SK-N-SH (cell line): ENCODE results near the gene SHB. TPM values are rescaled to one million over a fixed set of nuclear protein-coding genes. Genes with fewer than 3 reads are reported as not detected.

Source experiments
- CTCF ChIA-PET: fragments of 300-600, 350-600 bp; formaldehyde crosslinking; extraction: SDS; loops from one replicate; lab custom pipeline; 2021; lab: Yijun Ruan, JAX
- POLR2A ChIA-PET: fragments of 350-600 bp; sonication (Branson Sonifier 250); formaldehyde crosslinking; extraction: SDS; loops from one replicate; lab custom pipeline; 2020; ENCODE audit warnings: antibody characterized with exemption, inconsistent platforms; lab: Yijun Ruan, JAX
- DNase-seq: peaks from one replicate; pipeline ENCODE4 v3.0.0; 2012
- H2AFZ ChIP-seq: fragments of 200-600 bp; sonication (generic); 2 replicates; pipeline ENCODE4 v1.8.1; 2016; ENCODE audit warnings: antibody characterized with exemption, mild to moderate bottlenecking, low read depth
- H3F3A ChIP-seq: fragments of 200-600 bp; sonication (generic); replicated peaks from 2 replicates; pipeline ENCODE3; 2016; ENCODE audit warnings: antibody characterized with exemption, mild to moderate bottlenecking; ENCODE audit not compliant: insufficient read depth
- H3K27ac ChIP-seq, 2 experiments: fragments of 200-500 bp in 1 of 2; fragments of 200-600 bp in 1 of 2; sonication (Bioruptor generic) in 1 of 2; sonication (generic), shearing (Covaris generic) in 1 of 2; 2 replicates each; pipeline versions ENCODE4 v1.5.1 to v1.6.1; 2014 to 2016; ENCODE audit warnings: low read depth in 2 of 2, inconsistent platforms in 1 of 2, low read length in 1 of 2, mild to moderate bottlenecking in 1 of 2, mixed read lengths in 1 of 2
- H3K27me3 ChIP-seq: fragments of 200-600 bp; sonication (generic), shearing (Covaris generic); 2 replicates; pipeline ENCODE4 v1.6.1; 2016; ENCODE audit warnings: mixed run types; ENCODE audit not compliant: insufficient read depth
- H3K36me3 ChIP-seq, 2 experiments: fragments of 200-500 bp in 1 of 2; fragments of 200-600 bp in 1 of 2; sonication (Bioruptor generic) in 1 of 2; sonication (generic) in 1 of 2; replicated peaks in 1 of 2; 2 replicates each; pipeline versions ENCODE3 to v1.5.1; 2014 to 2016; ENCODE audit warnings: low read length in 1 of 2, mild to moderate bottlenecking in 1 of 2; ENCODE audit not compliant: insufficient read depth in 2 of 2, control insufficient read depth in 1 of 2
- H3K4me1 ChIP-seq, 2 experiments: fragments of 200-500 bp in 1 of 2; fragments of 200-600 bp in 1 of 2; sonication (Bioruptor generic) in 1 of 2; sonication (generic), shearing (Covaris generic) in 1 of 2; 2 replicates each; pipeline versions ENCODE4 v1.5.1 to v1.6.1; 2014 to 2016; ENCODE audit warnings: low read depth in 1 of 2, low read length in 1 of 2, mixed run types in 1 of 2; ENCODE audit not compliant: insufficient read depth in 2 of 2, control insufficient read depth in 1 of 2
- H3K4me2 ChIP-seq: fragments of 200-600 bp; sonication (generic), shearing (Covaris generic); 2 replicates; pipeline ENCODE4 v1.6.1; 2017; ENCODE audit warnings: mixed run types
- H3K4me3 ChIP-seq, 2 experiments: fragments of 200-500 bp in 1 of 2; fragments of 200-600 bp in 1 of 2; sonication (Bioruptor generic) in 1 of 2; sonication (generic), shearing (Covaris generic) in 1 of 2; 2 replicates each; pipeline versions ENCODE4 v1.5.1 to v1.8.1; 2014 to 2016; ENCODE audit warnings: low read depth in 2 of 2, inconsistent platforms in 1 of 2, low read length in 1 of 2, mild to moderate bottlenecking in 1 of 2, mixed read lengths in 1 of 2, moderate library complexity in 1 of 2
- H3K79me2 ChIP-seq: fragments of 200-600 bp; sonication (generic); 2 replicates; pipeline ENCODE4 v1.8.1; 2017; ENCODE audit warnings: mild to moderate bottlenecking; ENCODE audit not compliant: insufficient read depth
- H3K9ac ChIP-seq: fragments of 200-600 bp; sonication (generic); 2 replicates; pipeline ENCODE4 v1.6.1; 2017; ENCODE audit warnings: mixed run types
- H3K9me2 ChIP-seq: fragments of 200-600 bp; sonication (generic); 2 replicates; pipeline ENCODE4 v1.6.1; 2017; ENCODE audit warnings: mixed run types
- H3K9me3 ChIP-seq: fragments of 200-600 bp; sonication (generic); 2 replicates; pipeline ENCODE4 v1.6.1; 2017; ENCODE audit warnings: mixed run types, mild to moderate bottlenecking, moderate library complexity
- H4K20me1 ChIP-seq: fragments of 200-600 bp; sonication (generic); 2 replicates; pipeline ENCODE4 v1.6.1; 2017; ENCODE audit warnings: mild to moderate bottlenecking, mixed run types; ENCODE audit not compliant: insufficient read depth
- CHD2 ChIP-seq: fragments of 150-350 bp; IDR thresholded peaks from 2 replicates; pipeline ENCODE4 v1.6.1; 2018; ENCODE audit warnings: low read length; ENCODE audit not compliant: partially characterized antibody
- ELF1 ChIP-seq: IDR thresholded peaks from 2 replicates; pipeline ENCODE4 v1.4.0; 2012
- FOXM1 ChIP-seq: IDR thresholded peaks from 2 replicates; pipeline ENCODE4 v1.4.0; 2012; ENCODE audit warnings: low read depth, mild to moderate bottlenecking
- GATA2 ChIP-seq: sonication (generic); formaldehyde crosslinking; IDR thresholded peaks from 2 replicates; pipeline ENCODE4 v1.5.0; 2020; ENCODE audit warnings: mild to moderate bottlenecking, missing genetic modification reagents
- JUND ChIP-seq: IDR thresholded peaks from 2 replicates; pipeline ENCODE4 v1.4.0; 2012
- NRF1 ChIP-seq: IDR thresholded peaks from 2 replicates; pipeline ENCODE4 v1.6.1; 2012; ENCODE audit warnings: low read depth, mild to moderate bottlenecking, low read length
- PBX3 ChIP-seq: IDR thresholded peaks from 2 replicates; pipeline ENCODE4; 2012
- POLR2AphosphoS5 ChIP-seq: IDR thresholded peaks from 2 replicates; pipeline ENCODE4 v1.6.1; 2012; ENCODE audit warnings: low read depth, low read length
- RCOR1 ChIP-seq: fragments of 150-350 bp; IDR thresholded peaks from 2 replicates; pipeline ENCODE4 v1.6.1; 2017; ENCODE audit warnings: antibody characterized with exemption, low read length
- RFX5 ChIP-seq: IDR thresholded peaks from 2 replicates; pipeline ENCODE4 v1.6.1; 2012; ENCODE audit warnings: mild to moderate bottlenecking, improper control_type of control experiment, low read length
- RXRA ChIP-seq: IDR thresholded peaks from 2 replicates; pipeline ENCODE4 v1.4.0; 2012; ENCODE audit warnings: low read depth, mild to moderate bottlenecking, borderline replicate concordance
- SMC3 ChIP-seq: IDR thresholded peaks from 2 replicates; pipeline ENCODE4 v1.6.1; 2012; ENCODE audit warnings: low read depth, low read length, improper control_type of control experiment
- TAF1 ChIP-seq: IDR thresholded peaks from 2 replicates; pipeline ENCODE4 v1.6.1; 2012; ENCODE audit warnings: low read depth, mild to moderate bottlenecking, low read length, moderate library complexity, borderline replicate concordance
- TCF12 ChIP-seq: IDR thresholded peaks from 2 replicates; pipeline ENCODE4 v1.4.0; 2012
- USF2 ChIP-seq: fragments of 150-350 bp; IDR thresholded peaks from 2 replicates; pipeline ENCODE4 v1.6.1; 2017; ENCODE audit warnings: antibody characterized with exemption, low read length, low read depth, borderline replicate concordance
- ZBTB33 ChIP-seq: IDR thresholded peaks from 2 replicates; pipeline ENCODE4 v1.4.0; 2012; ENCODE audit warnings: low read depth, borderline replicate concordance
- WGBS: methylation state at CpG from one replicate; pipeline ENCODE4 v1.1.6; 2017; ENCODE audit warnings: low lambda C conversion rate; 5-methylcytosine and 5-hydroxymethylcytosine counted together
- polyA plus RNA-seq, 3 experiments: library from polyadenylated mRNA; depleted of rRNA; stranded (reverse); fragments of >200 nt; gene quantifications; 2 replicates each; pipeline ENCODE4 v1.2.3, GENCODE V29; 2012

Gene SHB
- polyA plus RNA-seq, 1 of the 3 experiments (the other 2 are of a cell fraction): 26.0 TPM

- peaks cover 12 to 36% of the 10 kb centered on the region in 2 experiments; a peak in 3 of 4 replicates for H3K4me1 ChIP-seq
- H3K9me3 ChIP-seq: no peaks in the 10 kb centered on the region
- H3K27me3 ChIP-seq: no peaks in the 10 kb centered on the region
- peaks cover 29% of the 10 kb centered on the region for H3F3A ChIP-seq
- H3K36me3 ChIP-seq: peaks cover 7 to 14% of the 10 kb centered on the region in 2 experiments
- H3K4me2 ChIP-seq: no peak overlapping the region
- ChIA-PET POLR2A (no interaction called here), CTCF (interaction anchor here (0.9 to 2.6 kb wide), 4 partner anchors 10 to 131 kb away, joined by 3 to 11 read pairs (median 4); no protein-coding TSS in a partner anchor)
- peak overlapping the region in 1 of 2 experiments; percentile 96; a peak in 2 of 4 replicates for H3K27ac ChIP-seq
- no peaks in the 10 kb centered on the region for H4K20me1 ChIP-seq
- TF ChIP-seq GATA2 (CRISPR knock-in tag): no peak
- no peak for TF ChIP-seq ZBTB33
- TF ChIP-seq USF2: no peak
- peaks cover 62% of the 10 kb centered on the region for H3K79me2 ChIP-seq
- no peak overlapping the region for H2AFZ ChIP-seq
- WGBS: 100% methylated on average over 5 of the region's 5 CpGs
- no peak overlapping the region for H3K9ac ChIP-seq
- DNase-seq: no peak
- H3K4me3 ChIP-seq: no peak overlapping the region
- no peaks in the 10 kb centered on the region for H3K9me2 ChIP-seq
Measured at GRCh38 chr9:37956423-37956820, 112.6 kb downstream of the SHB start.

GRCh38 chr9:37955781-37956422 lies 113.1 kb downstream of the SHB start:
- ChIA-PET CTCF (interaction anchor here (0.9 to 2.6 kb wide), 4 partner anchors 10 to 132 kb away, joined by 3 to 11 read pairs (median 4); no protein-coding TSS in a partner anchor), POLR2A (no interaction called here)
- TF ChIP-seq TCF12 (no peak), RCOR1 (no peak), RXRA (no peak)
- Histone ChIP-seq H3K27me3 (no peaks in the 10 kb centered on the region), H3K27ac (peak overlapping the region in 1 of 2 experiments; percentile 96; a peak in 2 of 4 replicates), H3K9me2 (no peaks in the 10 kb centered on the region), H3K4me2 (0 out of 2 replicates have a peak overlapping the region, but pooled peaks have one; percentile 66), H3F3A (peaks cover 31% of the 10 kb centered on the region), H3K4me1 (peaks cover 12 to 35% of the 10 kb centered on the region in 2 experiments; a peak in 3 of 4 replicates), H3K9ac (no peak overlapping the region), H3K36me3 (peaks cover 7 to 14% of the 10 kb centered on the region in 2 experiments), H3K79me2 (peaks cover 62% of the 10 kb centered on the region), H2AFZ (no peak overlapping the region), H3K9me3 (no peaks in the 10 kb centered on the region), H3K4me3 (no peak overlapping the region), H4K20me1 (no peaks in the 10 kb centered on the region)
- 97% methylated on average over 13 of the region's 16 CpGs for WGBS
- no peak for DNase-seq

GRCh38 chr9:37954581-37954981 lies 114.4 kb downstream of the SHB start:
- no peak overlapping the region for H2AFZ ChIP-seq
- TF ChIP-seq FOXM1 (no peak), USF2 (no peak), SMC3 (no peak), PBX3 (no peak), POLR2AphosphoS5 (no peak), JUND (no peak), NRF1 (no peak), TAF1 (no peak), RFX5 (no peak), ELF1 (no peak), CHD2 (no peak)

More at GRCh38 chr9:37954581-37954981, 114.4 kb downstream of the SHB start:
- Histone ChIP-seq H3K9ac (peak overlapping the region; percentile 46), H3K4me3 (no peak overlapping the region), H3K4me2 (peak overlapping the region; percentile 66), H3K36me3 (peaks cover 7 to 18% of the 10 kb centered on the region in 2 experiments), H3K27me3 (no peaks in the 10 kb centered on the region), H3K27ac (peak overlapping the region; percentile 62 to 96; a peak in 3 of 4 replicates), H3K9me3 (no peaks in the 10 kb centered on the region), H3K4me1 (peaks cover 12 to 42% of the 10 kb centered on the region in 2 experiments; a peak in 3 of 4 replicates), H3F3A (peaks cover 31% of the 10 kb centered on the region), H3K79me2 (peaks cover 61% of the 10 kb centered on the region; the same call in 1 of the 2 replicates), H4K20me1 (no peaks in the 10 kb centered on the region), H3K9me2 (no peaks in the 10 kb centered on the region)
- ChIA-PET CTCF (no interaction called here), POLR2A (no interaction called here)
- 64% methylated on average over 3 of the region's 3 CpGs for WGBS
- no peak for DNase-seq
